OCI-LY7 (cell line): ENCODE results near the gene BRI3BP. TPM values are rescaled to one million over a fixed set of nuclear protein-coding genes. Genes with fewer than 3 reads are reported as not detected.

Experiments used
- Bru-seq: library from RNA; stranded (reverse); fragments of 400-500 nt; gene quantifications from one replicate; lab custom pipeline; 2021; lab: Mats Ljungman, UMichigan
- BruChase-seq, 2 experiments: library from RNA; stranded (reverse); fragments of 400-500 nt; gene quantifications; one replicate each; lab custom pipeline; 2021; lab: Mats Ljungman, UMichigan
- BruUV-seq: library from RNA; stranded (reverse); fragments of 400-500 nt; replicated peaks from 2 replicates; lab custom pipeline; 2021; lab: Mats Ljungman, UMichigan
- CTCF ChIA-PET: fragments of 300-600 bp; sonication (Branson Sonifier 250); formaldehyde crosslinking; loops from one replicate; lab custom pipeline; 2022; ENCODE audit warnings: antibody characterized with exemption; ENCODE audit not compliant: unreplicated experiment; lab: Charles Lee
- POLR2A ChIA-PET: fragments of 300-600 bp; sonication (Branson Sonifier 250); formaldehyde crosslinking; loops from one replicate; lab custom pipeline; 2022; ENCODE audit warnings: antibody characterized with exemption; lab: Charles Lee
- DNase-seq: peaks from one replicate; pipeline ENCODE4 v3.0.0-alpha.2; 2015; ENCODE audit warnings: low spot score
- H2AFZ ChIP-seq: fragments of 200-600 bp; sonication (generic), shearing (Covaris generic); 2 replicates; pipeline ENCODE4 v1.6.1; 2014; ENCODE audit warnings: mild to moderate bottlenecking, antibody characterized with exemption, low read length, moderate library complexity
- H3K27ac ChIP-seq: fragments of 200-600 bp; sonication (generic); 2 replicates; pipeline ENCODE4 v1.5.1; 2014; ENCODE audit warnings: mixed run types, low read depth, mild to moderate bottlenecking, moderate library complexity, low read length, inconsistent platforms; ENCODE audit not compliant: poor library complexity, severe bottlenecking
- H3K36me3 ChIP-seq: fragments of 200-600 bp; sonication (generic); 2 replicates; pipeline ENCODE4 v1.6.1; 2014; ENCODE audit warnings: mild to moderate bottlenecking, antibody characterized with exemption, low read length, moderate library complexity, mixed read lengths; ENCODE audit not compliant: insufficient read depth
- H3K4me1 ChIP-seq: fragments of 200-600 bp; sonication (generic); 2 replicates; pipeline ENCODE4 v1.5.1; 2014; ENCODE audit warnings: mild to moderate bottlenecking, low read length; ENCODE audit not compliant: insufficient read depth, poor library complexity, severe bottlenecking
- H3K4me2 ChIP-seq: fragments of 200-600 bp; sonication (generic); 2 replicates; pipeline ENCODE4 v1.6.1; 2014; ENCODE audit warnings: mild to moderate bottlenecking, low read length
- H3K4me3 ChIP-seq: fragments of 200-600 bp; sonication (generic); 2 replicates; pipeline ENCODE4 v1.5.1; 2014; ENCODE audit warnings: mild to moderate bottlenecking, low read depth, low read length; ENCODE audit not compliant: poor library complexity, severe bottlenecking
- H3K79me2 ChIP-seq: fragments of 200-600 bp; sonication (generic); 2 replicates; pipeline ENCODE4 v1.6.1; 2016; ENCODE audit warnings: low read depth, mild to moderate bottlenecking, low read length, moderate library complexity, mixed read lengths; ENCODE audit not compliant: insufficient read depth
- H3K9me2 ChIP-seq: fragments of 200-600 bp; sonication (generic); 2 replicates; pipeline ENCODE4 v1.6.1; 2016; ENCODE audit warnings: mild to moderate bottlenecking, low read length, mixed read lengths; ENCODE audit not compliant: insufficient read depth
- H3K9me3 ChIP-seq: fragments of 200-600 bp; sonication (generic); 2 replicates; pipeline ENCODE4 v1.6.1; 2014; ENCODE audit warnings: mild to moderate bottlenecking, mixed run types, low read length, mixed read lengths
- H4K20me1 ChIP-seq: fragments of 200-600 bp; sonication (generic); 2 replicates; pipeline ENCODE4 v1.6.1; 2014; ENCODE audit warnings: mild to moderate bottlenecking, antibody characterized with exemption, low read length, moderate library complexity, mixed read lengths; ENCODE audit not compliant: insufficient read depth
- CTCF ChIP-seq: fragments of 200-600 bp; sonication (generic); conservative IDR thresholded peaks from 2 replicates; pipeline ENCODE4 v1.5.1; 2014; ENCODE audit warnings: mild to moderate bottlenecking, antibody characterized with exemption, low read length, moderate library complexity, mixed read lengths
- EZH2phosphoT487 ChIP-seq: fragments of 200-600 bp; sonication (generic); IDR thresholded peaks from 2 replicates; pipeline ENCODE4 v1.6.1; 2018; ENCODE audit warnings: low read depth, borderline replicate concordance, mild to moderate bottlenecking, mixed run types, antibody characterized with exemption, low read length, moderate library complexity, mixed read lengths
- intact Hi-C: fragments of 100-400 bp; cut with micrococcal nuclease; formaldehyde crosslinking; loops from one replicate; pipeline ENCODE4 v1.10.0; 2022; ENCODE audit not compliant: unreplicated experiment
- long read RNA-seq: library from polyadenylated mRNA; stranded (forward); transcript quantifications from one replicate; pipeline ENCODE4 v2.0.0, GENCODE V29; 2022
- total RNA-seq, 2 experiments: library from RNA; depleted of rRNA in 1 of 2; stranded (reverse); fragments of >200 nt in 1 of 2; shearing (Covaris generic) in 1 of 2; gene quantifications; 2 replicates each; pipeline ENCODE4 v1.2.3, GENCODE V29; 2014 to 2022

Gene BRI3BP
- total RNA-seq (2014; rRNA removed; shearing (Covaris generic)) = 62.6 and 73.4 TPM in 2 replicates
- total RNA-seq (2022) = 118 and 120 TPM in 2 replicates
- percentile 96 among the genes with signal in this experiment for Bru-seq, nascent RNA
- BruChase-seq, experiment 1, labeled RNA remaining after a 6-hour chase = percentile 98 among the genes with signal in this experiment
- percentile 99 among the genes with signal in this experiment for BruChase-seq, experiment 2, labeled RNA remaining after a 2-hour chase
- long read RNA-seq, full-length matches to known transcripts = 42 of 97 reads
- long read RNA-seq, partial matches to known transcripts = 23 of 97 reads
- long read RNA-seq, other reads (novel, unspliced or antisense) = 32 of 97 reads

- peaks cover 45% of the 10 kb centered on the region for H3K36me3 ChIP-seq
- H3K4me3 ChIP-seq = peak within 1 kb of the TSS; percentile 87
- ChIA-PET CTCF (no interaction called here), POLR2A (interaction anchor here (0.6 to 1.9 kb wide), 13 partner anchors 8 to 285 kb away, joined by 3 to 11 read pairs (median 4); partner anchors contain the start of gene UBC)
- H3K9me3 ChIP-seq = peaks cover 8% of the 10 kb centered on the region; the same call in 1 of the 2 replicates
- H3K4me1 ChIP-seq = peaks cover 47% of the 10 kb centered on the region
- peak; percentile 73 for DNase-seq
- no TSS peak for BruUV-seq
- H3K4me2 ChIP-seq = peak within 1 kb of the TSS; percentile 98
- H3K27ac ChIP-seq = peak within 1 kb of the TSS; percentile 96
- peaks cover 53% of the 10 kb centered on the region for H3K79me2 ChIP-seq
- H2AFZ ChIP-seq = peak within 1 kb of the TSS; percentile 95
- intact Hi-C loops = loop anchor here (2.0 kb wide), 3 partner anchors 55 to 155 kb away; no protein-coding TSS in a partner anchor
- TF ChIP-seq EZH2phosphoT487 (no peak), CTCF (no peak)
- no peaks in the 10 kb centered on the region for H3K9me2 ChIP-seq
- H4K20me1 ChIP-seq = peaks cover 10% of the 10 kb centered on the region; the same call in 1 of the 2 replicates
Measured at GRCh38 chr12:124993626-124994436, at the start of gene BRI3BP. Gene BRI3BP (plus strand): TSS chr12:124993645. CDS start chr12:124993791, 146 bp downstream.

GRCh38 chr12:124946447-124946793 lies 47.0 kb upstream of the BRI3BP start:
- POLR2A ChIA-PET = no interaction called here
- Histone ChIP-seq H3K9me3 (no peaks in the 10 kb centered on the region), H3K27ac (no peak overlapping the region), H4K20me1 (no peaks in the 10 kb centered on the region), H2AFZ (no peak overlapping the region), H3K4me3 (no peak overlapping the region), H3K79me2 (no peaks in the 10 kb centered on the region), H3K4me2 (no peak overlapping the region), H3K36me3 (peaks cover 59% of the 10 kb centered on the region), H3K4me1 (no peaks in the 10 kb centered on the region), H3K9me2 (no peaks in the 10 kb centered on the region)
- TF ChIP-seq EZH2phosphoT487 = no peak
- TF ChIP-seq CTCF = no peak
- intact Hi-C loops = no loop called here
- CTCF ChIA-PET = no interaction called here
- no peak for DNase-seq
- no TSS peak for BruUV-seq
